ENCODE data around the gene ATAD3B.

GRCh38 chr1:1479547-1480487 lies 8.3 kb downstream of the ATAD3B start:
- TF ChIP-seq CTCF (tag by site-specific recombination; IDR thresholded peaks at IDR 0.05), result no peak
- TF ChIP-seq ZNF777 (tag by site-specific recombination; IDR thresholded peaks at IDR 0.05; ENCODE audit: borderline replicate concordance), result no peak
- TF ChIP-seq ZSCAN30 (tag by site-specific recombination; IDR thresholded peaks at IDR 0.05), result no peak
- TF ChIP-seq ZNF274 (IDR thresholded peaks at IDR 0.05; ENCODE audit: low read length), result no peak
- no peak for TF ChIP-seq ZNF274 (tag by site-specific recombination; IDR thresholded peaks at IDR 0.05; ENCODE audit: borderline replicate concordance)
- TF ChIP-seq ZFHX2 (tag by site-specific recombination; conservative IDR thresholded peaks at IDR 0.05), result peak; percentile 94
- TF ChIP-seq KLF1 (tag by site-specific recombination; IDR thresholded peaks at IDR 0.05), result no peak
- no peak for TF ChIP-seq PBX3 (CRISPR knock-in tag; IDR thresholded peaks at IDR 0.05)
- no peak for TF ChIP-seq ZNF785 (tag by site-specific recombination; IDR thresholded peaks at IDR 0.05)
- TF ChIP-seq ZNF747 (tag by site-specific recombination; IDR thresholded peaks at IDR 0.05), result no peak

All from HEK293 (cell line).